Measurements from ENCODE around the gene LGALS12.
"Not testable (repeated sequence)": the region's sequence is repeated elsewhere in the genome, so short reads cannot be mapped to it uniquely, and the experiment has no call there.

The LGALS12 gene

DNA sequence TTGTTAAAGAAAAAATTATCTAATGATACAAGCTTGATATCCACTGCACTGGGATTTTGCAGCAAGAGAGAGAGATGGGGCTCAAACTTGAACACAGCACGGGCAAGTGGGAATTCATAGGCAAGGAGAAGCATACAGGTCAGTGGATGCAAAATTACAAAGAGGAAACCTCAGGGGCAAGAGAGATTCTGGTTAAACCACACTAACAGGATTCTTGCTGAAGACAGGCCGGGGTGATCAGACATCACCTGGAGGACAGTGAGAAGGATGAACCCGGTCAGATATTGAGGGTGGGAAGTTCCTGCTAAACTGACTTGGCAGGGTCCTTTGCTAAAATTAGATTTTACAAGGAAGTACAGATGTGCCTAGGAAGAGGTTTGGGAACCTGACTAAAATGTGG lies 28.2 kb downstream of the LGALS12 start:
- TF ChIP-seq CTCF (IDR thresholded peaks at IDR 0.05), result no peak

GRCh38 chr11:63534895-63535461 lies 29.1 kb downstream of the LGALS12 start:
- H3K27ac ChIP-seq, result no peak overlapping the region
- DNase-seq (ENCODE audit: low spot score), result no peak

More for the DNA sequence above, 28.2 kb downstream of the LGALS12 start:
- no peak for DNase-seq (ENCODE audit: low spot score)
- Histone ChIP-seq H3K4me3 (no peak overlapping the region), H3K27ac (no peak overlapping the region)

GRCh38 chr11:63535734-63536133 lies 29.9 kb downstream of the LGALS12 start:
- no peak for TF ChIP-seq CTCF (IDR thresholded peaks at IDR 0.05)
- no peak for DNase-seq (ENCODE audit: low spot score)
- Histone ChIP-seq H3K27ac (peak overlapping the region in 1 of 2 donors; percentile 92), H3K4me3 (no peak overlapping the region)

More at GRCh38 chr11:63534895-63535461, 29.1 kb downstream of the LGALS12 start:
- H3K4me3 ChIP-seq, result no peak overlapping the region
- TF ChIP-seq CTCF (IDR thresholded peaks at IDR 0.05), result no peak

DNA sequence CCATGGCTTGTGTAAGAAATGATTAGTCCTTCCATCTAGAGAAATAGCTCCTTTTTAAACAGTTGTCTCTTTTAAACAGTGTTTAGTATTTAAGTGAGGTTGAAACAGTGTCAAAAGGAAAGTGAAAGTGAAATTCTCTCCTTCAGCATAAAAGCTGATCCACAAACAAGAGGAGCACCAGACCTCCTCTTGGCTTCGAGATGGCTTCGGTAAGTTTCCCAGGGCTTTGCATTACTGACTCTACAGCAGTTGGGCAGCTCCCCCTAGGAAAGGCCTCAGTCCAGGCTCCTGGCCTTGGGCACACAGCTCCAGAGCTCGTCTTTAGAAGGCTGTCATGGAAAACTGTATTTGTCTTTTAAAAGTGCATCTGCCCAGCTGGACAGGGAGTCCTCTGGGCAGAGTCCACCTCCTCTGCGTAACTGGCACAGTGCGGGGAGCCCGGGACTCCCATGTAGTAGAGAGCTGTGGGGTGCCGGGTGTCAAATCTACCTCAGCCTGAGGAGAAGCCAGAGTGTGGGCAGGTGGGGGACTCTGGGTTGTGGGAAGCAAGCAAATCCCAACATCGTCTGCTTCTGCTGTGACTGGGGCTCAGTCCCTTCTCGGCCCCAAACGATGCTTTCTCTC lies 30.9 kb downstream of the LGALS12 start, which contains the start of gene PLAAT4:
Gene PLAAT4, plus strand, starts transcription at position 140 of the 624 bp plus-strand sequence. Its CDS starts 61 bp downstream, at position 201.
- peak within 1 kb of the TSS; percentile 69 for H3K4me3 ChIP-seq
- no peak for TF ChIP-seq CTCF (IDR thresholded peaks at IDR 0.05)
- peak within 1 kb of the TSS; percentile 73 to 92 for H3K27ac ChIP-seq
- DNase-seq (ENCODE audit: low spot score), result peak; percentile 78

DNA sequence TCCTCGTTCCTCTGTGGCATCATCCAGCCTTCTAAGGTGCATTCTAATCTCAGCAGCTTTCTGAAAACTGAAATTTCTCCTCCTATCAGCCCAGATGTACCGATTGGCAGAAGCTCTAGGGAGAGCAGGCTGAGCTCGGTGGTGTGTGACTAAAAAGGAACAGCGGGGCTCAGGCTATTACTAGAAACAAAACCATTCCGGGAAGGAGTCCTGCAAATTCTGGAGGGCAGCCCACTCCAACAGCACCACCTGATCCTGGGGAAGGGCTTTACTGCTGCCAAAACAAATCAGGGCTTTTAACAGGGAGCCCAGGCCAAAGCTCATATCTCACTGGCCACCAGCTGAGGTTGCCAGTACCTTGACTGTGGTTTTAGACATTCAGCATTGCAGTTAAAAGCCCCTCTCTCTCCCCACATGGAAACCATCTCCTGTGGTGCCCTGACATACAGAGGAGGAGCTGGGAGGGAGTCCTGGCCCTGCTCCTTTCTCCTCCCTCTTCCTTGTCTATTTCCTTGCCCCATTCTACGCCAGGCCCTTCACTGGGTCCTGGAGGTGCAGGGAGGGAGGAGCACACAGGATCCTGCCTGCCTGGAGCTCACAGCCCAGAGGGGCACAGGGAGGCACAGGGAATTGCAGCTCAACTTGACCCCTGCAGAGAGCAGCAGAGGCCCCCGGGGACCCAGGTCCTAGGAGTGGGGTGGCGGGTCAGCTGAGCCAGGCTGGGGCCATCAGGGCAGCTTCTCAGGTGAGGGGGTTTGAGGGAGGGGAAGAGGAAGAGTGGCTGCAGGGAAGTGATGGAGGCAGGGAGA lies 31.6 kb downstream of the LGALS12 start:
- TF ChIP-seq CTCF (IDR thresholded peaks at IDR 0.05), result no peak
- peak overlapping the region; percentile 73 to 92 for H3K27ac ChIP-seq
- DNase-seq (ENCODE audit: low spot score), result peak; percentile 86
- H3K4me3 ChIP-seq, result peak overlapping the region; percentile 69

GRCh38 chr11:63542506-63542905 lies 36.6 kb downstream of the LGALS12 start:
- H3K27ac ChIP-seq, H3K4me3 ChIP-seq: not testable (repeated sequence)

GRCh38 chr11:63543711-63544110 lies 37.8 kb downstream of the LGALS12 start:
- DNase-seq (ENCODE audit: low spot score), result no peak
- no peak for TF ChIP-seq CTCF (IDR thresholded peaks at IDR 0.05)
- no peak overlapping the region for H3K4me3 ChIP-seq
- H3K27ac ChIP-seq, result no peak overlapping the region

More at GRCh38 chr11:63542506-63542905, 36.6 kb downstream of the LGALS12 start:
- not testable (repeated sequence) for DNase-seq (ENCODE audit: low spot score)
